GM06990 (cell line): ENCODE results near the gene UVSSA.
"Not testable (repeated sequence)": the region's sequence is repeated elsewhere in the genome, so short reads cannot be mapped to it uniquely, and the experiment has no call there.

ENCODE experiments used
- DNase-seq: peaks from one replicate; pipeline ENCODE4 v3.0.0-alpha.2; 2011; ENCODE audit not compliant: insufficient read length; ENCODE audit errors: extremely low read depth
- H3K27me3 ChIP-seq: replicated peaks from 2 replicates; pipeline ENCODE4 v1.6.0; 2011; ENCODE audit warnings: low read length; ENCODE audit not compliant: control insufficient read depth, insufficient read depth
- H3K36me3 ChIP-seq: 2 replicates; pipeline ENCODE4 v1.5.1; 2011; ENCODE audit warnings: low read length; ENCODE audit not compliant: control insufficient read depth, insufficient read depth
- H3K4me3 ChIP-seq: replicated peaks from 2 replicates; pipeline ENCODE4 v1.5.1; 2011; ENCODE audit warnings: low read depth, mild to moderate bottlenecking, control low read depth, low read length
- CTCF ChIP-seq: IDR thresholded peaks from 2 replicates; pipeline ENCODE4 v1.5.1; 2011; ENCODE audit warnings: low read length, control low read depth, mild to moderate bottlenecking, inconsistent platforms; ENCODE audit not compliant: insufficient read depth, poor library complexity, severe bottlenecking

The UVSSA gene

DNA sequence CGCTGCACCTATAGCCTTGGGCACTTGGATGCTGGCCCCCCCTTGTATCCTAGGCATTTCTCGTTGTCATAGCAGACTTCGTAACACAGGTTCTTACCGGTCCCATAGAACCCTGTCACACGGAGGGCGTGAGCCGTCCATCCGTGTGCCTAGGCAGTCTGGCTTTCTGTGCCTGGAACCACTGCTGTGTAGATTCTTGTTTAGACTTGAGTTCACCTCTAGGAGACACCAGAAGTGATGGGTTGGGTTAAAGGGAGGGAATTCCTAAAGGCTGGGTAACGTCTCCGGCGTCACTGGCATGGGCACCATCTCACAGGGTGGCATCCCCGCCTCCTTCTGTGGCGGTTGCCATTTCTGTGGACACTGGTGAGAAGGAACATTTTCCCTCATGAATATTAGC, 72.7 kb downstream of the UVSSA start:
- Histone ChIP-seq H3K36me3 (no peaks in the 10 kb centered on the region), H3K27me3 (no peaks in the 10 kb centered on the region), H3K4me3 (no peak overlapping the region)
- no peak for DNase-seq
- TF ChIP-seq CTCF, result no peak

DNA sequence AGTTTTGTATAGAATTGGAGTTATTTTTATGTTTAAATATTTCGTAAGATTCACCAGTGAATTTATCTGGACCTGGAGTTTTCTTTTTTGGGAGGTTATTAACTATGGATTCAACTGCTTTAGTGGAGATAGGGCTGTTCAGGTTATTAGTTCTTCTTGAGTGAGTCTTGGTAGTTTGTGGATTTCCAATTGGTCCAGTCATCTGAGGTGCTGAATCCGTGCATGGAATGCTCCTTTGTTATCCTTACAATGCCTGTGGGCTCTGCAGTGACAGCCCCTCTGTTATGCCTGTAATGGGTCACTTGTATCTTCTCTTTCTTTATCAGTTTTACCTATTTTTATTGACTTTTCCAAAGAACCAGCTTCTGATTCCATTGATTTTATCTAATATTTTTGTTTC, 74.6 kb downstream of the UVSSA start:
- no peak for DNase-seq
- no peak overlapping the region for H3K4me3 ChIP-seq
- no peaks in the 10 kb centered on the region for H3K36me3 ChIP-seq
- TF ChIP-seq CTCF, result no peak
- no peaks in the 10 kb centered on the region for H3K27me3 ChIP-seq

DNA sequence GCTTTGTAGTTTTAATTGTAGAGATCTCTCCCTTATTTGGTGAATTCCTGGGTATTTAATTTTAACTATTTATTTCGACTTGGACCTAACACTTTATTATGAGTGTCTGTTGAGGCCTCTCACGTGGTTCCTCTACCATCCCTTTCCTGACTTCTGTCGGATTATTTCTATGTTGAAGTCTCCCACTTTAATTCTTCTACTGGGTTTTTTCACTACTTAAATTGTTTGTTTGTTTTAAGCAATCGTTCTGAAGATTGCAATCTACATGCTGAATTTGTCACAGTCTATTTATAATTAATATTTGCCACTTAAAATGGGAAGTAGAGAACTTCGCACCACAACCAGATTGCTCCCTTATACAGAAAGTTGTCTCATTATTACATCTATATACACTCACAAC, 80.0 kb downstream of the UVSSA start:
- Histone ChIP-seq H3K36me3 (no peaks in the 10 kb centered on the region), H3K27me3 (no peaks in the 10 kb centered on the region)

GRCh38 chr4:1443688-1444172, 96.7 kb downstream of the UVSSA start:
- not testable (repeated sequence) for H3K27me3 ChIP-seq, DNase-seq, H3K4me3 ChIP-seq, H3K36me3 ChIP-seq

More for the DNA sequence above, 80.0 kb downstream of the UVSSA start:
- no peak for DNase-seq
- H3K4me3 ChIP-seq, result no peak overlapping the region
- TF ChIP-seq CTCF, result no peak
